SH-SY5Y (cell line): ENCODE measurements around the gene ZNF26.

Experiments used
- GATA2 ChIP-seq: IDR thresholded peaks from 2 replicates; pipeline ENCODE4 v1.6.1; 2011; ENCODE audit warnings: mild to moderate bottlenecking, low read depth, low read length
- GATA3 ChIP-seq: IDR thresholded peaks from 2 replicates; pipeline ENCODE4 v1.6.1; 2011; ENCODE audit warnings: low read depth, mild to moderate bottlenecking, low read length, moderate library complexity

DNA sequence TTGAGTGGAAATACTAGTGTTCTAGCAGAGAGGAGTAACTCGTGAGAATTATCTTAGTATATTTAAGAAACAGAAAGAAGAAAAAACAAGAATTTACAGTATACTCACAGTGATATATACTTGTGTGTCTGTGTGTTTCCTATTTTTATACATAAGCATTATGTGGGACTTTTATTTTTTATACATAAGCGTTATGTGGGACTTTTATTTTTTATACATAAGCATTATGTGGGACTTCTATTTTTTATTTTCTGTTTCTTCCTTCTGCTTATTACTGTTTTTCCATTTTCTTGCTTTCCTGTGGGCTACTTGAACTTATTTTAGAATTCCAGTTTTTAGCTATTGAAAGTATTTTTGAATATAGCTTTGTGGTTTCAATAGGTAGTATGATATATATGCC is 87.7 kb downstream of the ZNF26 start:
- TF ChIP-seq GATA3 (no peak), GATA2 (no peak)
